GM12892 (cell line): Measurements from ENCODE around the gene ELOVL5.

ENCODE experiments used
- POLR2A ChIP-seq: IDR thresholded peaks from 2 replicates; pipeline ENCODE4 v1.6.1; 2011; ENCODE audit warnings: low read depth, low read length, control low read depth
- POLR2AphosphoS5 ChIP-seq: IDR thresholded peaks from 2 replicates; pipeline ENCODE4 v1.6.1; 2011; ENCODE audit warnings: low read depth, low read length, control low read depth
- TAF1 ChIP-seq: IDR thresholded peaks from 2 replicates; pipeline ENCODE4 v1.6.1; 2011; ENCODE audit warnings: low read depth, mild to moderate bottlenecking, control low read depth, low read length, borderline replicate concordance

DNA sequence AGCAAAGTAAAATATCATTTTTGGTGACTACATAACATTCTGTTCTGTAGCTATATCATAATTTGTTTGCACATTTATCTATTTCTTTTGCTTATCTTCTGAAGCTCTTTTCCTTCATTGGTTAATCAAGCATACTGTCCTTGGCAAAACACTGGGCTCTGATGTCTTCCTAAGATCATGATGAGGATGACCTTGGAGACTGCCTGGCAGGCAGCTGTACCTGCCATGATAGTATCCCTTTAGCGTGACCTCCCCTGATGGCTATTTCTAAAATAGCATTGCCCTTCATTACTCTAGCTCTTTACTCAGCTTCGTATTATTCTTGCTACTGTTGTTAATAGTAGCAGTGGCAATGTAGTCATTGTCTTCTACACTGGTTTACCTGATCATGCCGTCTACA, 46.0 kb upstream of the ELOVL5 start:
- TF ChIP-seq POLR2A (no peak), TAF1 (no peak), POLR2AphosphoS5 (no peak)
